NCI-H345 (cell line): Measurements from ENCODE around the gene GPR55.
A peak's percentile ranks its signal among the peaks of the same experiment; 100 is the strongest.

Experiments used
- DNase-seq: peaks from one replicate; lab custom pipeline; 2025; lab: John Stamatoyannopoulos, UW

GPR55 gene

GRCh38 chr2:230900336-230900995, 24.6 kb downstream of the GPR55 start:
- DNase-seq: no peak

- DNase-seq: no peak
Measured at GRCh38 chr2:230899786-230900185, 25.3 kb downstream of the GPR55 start.

DNA sequence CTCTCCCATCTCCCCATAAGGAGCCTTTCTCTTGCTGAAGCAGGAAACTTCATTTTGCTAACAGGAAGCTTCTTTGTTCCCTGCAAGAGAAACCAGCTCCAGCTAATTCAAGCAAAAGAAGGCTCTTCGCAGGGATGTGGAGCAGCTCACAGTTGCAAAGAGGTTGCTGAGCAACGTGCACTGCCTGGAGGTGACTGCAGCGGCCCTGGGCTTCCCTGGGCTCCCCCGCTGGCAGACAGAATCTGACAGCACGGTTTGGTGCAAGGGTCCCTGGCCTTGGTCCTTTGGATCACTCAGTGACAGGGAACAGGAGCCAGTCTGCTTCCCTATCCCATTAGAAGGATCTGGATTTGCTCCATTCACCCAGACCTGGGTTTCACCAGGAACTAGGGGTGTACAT, 25.8 kb downstream of the GPR55 start:
- DNase-seq: no peak

DNA sequence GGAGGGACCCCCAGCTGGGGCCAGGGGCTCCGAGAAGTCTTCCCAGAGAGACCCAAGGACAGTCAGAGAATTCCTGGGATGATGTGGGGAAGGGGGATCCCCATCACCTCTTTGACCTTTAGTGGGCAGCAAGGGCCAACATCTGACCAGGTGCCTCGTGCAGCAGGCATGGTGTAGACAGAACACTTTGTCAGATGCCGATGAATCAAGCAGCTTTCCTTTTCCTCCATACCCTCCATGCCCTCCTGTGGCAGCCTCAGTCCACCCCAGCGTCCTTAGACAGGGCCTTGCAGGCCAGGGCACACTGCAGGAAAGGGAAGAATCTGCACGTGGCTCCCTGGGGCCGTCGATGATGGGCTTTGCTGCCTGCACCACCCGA, 26.3 kb downstream of the GPR55 start:
- DNase-seq: no peak

DNA sequence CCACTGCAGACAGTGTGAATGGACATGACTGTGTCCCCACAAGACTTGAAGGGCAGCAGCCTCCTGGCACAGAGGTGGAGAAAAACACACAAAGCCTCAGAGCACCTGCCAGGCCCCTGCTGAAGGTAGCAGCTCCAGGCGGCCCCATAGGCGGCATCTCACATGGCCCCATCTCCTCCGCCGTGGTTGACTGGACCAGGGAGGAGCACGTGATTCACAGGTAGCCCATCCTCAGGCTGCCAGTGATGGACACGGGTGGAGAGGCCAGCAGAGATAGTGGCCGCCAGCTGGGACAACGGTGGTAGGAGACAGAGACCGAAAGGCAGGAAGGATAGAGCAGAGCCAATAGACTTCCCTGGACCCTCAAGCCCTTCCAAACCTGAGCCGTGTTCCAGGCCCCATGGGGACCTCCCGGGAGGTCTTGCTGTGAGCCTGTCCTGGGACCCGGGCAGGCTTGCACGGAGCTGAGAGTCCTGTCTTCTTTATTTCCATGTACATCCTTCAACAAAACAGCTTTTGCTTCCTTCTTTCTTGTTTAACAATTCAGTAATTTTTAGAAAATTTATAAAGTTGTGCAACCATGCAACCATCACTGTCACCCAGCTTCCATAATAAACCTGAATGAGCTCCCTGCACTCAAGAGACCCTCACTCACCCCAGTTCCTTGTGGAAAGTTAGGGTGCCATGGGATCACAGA, 26.9 kb downstream of the GPR55 start:
- DNase-seq: no peak

DNA sequence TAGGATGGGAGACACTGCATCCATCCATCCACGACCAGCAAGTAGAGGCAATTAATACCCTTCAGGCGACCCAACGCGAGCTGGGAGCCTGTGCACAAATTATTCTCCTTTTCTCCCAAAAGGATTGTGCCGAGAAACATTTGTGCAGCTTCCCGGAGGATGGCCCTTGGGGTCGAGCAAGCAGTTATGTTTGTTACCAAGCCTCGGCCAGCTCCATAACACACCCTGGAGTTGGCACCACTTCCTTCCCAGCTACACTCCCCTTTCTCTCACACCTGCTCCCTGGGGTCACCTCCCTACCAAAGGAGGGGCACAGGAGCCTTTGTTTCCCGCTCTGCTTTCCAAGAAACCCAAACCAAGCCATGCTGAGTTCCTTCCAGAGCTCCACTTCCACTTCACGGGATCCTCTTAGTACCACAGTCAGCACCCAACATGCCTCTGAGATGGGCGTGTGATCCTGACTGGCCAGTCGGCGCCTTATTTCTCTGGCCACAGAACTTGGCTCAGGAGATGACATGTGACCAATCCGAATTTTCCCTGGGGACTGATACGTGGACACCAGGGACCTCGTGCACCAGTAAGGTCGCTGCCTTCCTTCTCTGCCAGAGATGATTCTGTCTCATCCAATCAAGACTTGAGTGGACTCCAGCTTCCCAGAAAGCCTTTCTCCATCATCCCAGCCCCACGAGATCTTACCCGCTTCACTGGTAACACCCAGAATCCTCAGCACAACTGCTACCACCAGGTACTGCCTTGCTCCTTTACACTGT, 28.5 kb downstream of the GPR55 start:
- no peak for DNase-seq

- DNase-seq: no peak
Measured at GRCh38 chr2:230895536-230896345, 29.3 kb downstream of the GPR55 start.

GRCh38 chr2:230893841-230894781, 30.9 kb downstream of the GPR55 start:
- no peak for DNase-seq

DNA sequence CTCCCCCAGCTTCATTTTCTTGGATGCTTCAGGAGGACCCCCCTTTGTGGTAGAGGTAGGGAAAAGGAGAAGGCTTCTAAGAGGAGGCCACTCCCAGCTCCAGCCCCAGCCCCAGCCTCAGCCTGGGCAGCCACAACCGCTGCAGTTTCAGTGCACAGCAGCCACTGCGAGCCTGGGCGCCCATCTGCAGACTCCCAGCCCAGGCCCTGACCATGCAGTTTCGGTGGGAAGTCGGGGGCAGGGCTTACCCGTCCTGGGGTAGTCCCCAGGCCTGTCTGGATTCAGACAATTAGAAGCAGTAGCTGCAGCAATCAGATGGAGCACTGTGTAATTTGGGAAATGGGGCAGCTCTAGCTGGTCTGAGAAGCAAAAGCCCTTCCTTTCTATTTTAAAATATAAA, 31.7 kb downstream of the GPR55 start:
- DNase-seq: no peak

DNA sequence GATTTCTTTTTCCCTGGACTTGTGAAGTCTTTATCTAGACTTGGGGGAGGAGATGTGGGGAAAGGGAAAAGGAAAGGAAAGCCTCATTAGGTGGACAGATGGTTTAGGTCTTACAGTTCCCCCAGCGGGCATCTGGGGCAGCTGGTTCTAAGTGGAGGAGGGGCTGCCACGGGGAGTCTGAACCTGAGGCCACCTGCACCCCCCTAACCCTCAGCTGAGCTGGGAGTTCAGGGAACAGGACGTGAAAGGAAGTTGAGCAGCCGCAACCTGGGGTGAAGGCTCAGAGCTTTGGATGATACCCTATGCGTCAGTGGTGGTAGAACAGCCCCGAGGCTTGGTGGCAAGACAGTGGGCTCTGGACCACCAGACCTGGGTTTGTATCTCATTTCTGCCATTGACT, 33.5 kb downstream of the GPR55 start:
- DNase-seq: no peak

- DNase-seq: no peak
Measured at GRCh38 chr2:230891064-230891463, 34.0 kb downstream of the GPR55 start.

GRCh38 chr2:230890646-230891045, 34.4 kb downstream of the GPR55 start:
- DNase-seq: no peak

GRCh38 chr2:230889911-230890601, 35.0 kb downstream of the GPR55 start:
- no peak for DNase-seq

DNA sequence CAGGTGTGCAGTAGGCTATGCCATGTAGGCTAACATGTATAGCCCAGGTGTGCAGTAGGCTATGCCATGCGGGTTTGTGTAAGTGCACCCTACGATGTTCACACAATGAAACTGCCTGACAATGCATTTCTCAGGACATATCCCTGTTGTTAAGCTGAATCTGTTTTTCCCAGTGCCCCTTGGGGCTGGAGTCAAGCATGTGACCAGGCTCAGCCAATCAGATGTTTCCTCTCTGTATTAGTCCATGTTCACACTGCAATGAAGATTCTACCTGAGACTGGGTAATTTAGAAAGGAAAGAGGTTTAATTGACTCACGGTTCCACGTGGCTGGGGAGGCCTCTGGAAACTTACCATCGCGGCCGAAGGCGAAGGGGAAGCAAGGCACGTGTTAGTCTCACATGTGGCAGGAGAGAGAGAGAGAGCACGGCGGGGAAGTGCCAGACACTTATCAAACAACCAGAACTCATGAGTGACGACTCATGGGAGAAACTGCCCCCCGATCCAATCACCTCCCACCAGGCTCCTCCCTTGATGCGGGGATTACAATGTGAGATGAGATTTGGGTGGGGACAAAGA, 36.1 kb downstream of the GPR55 start:
- DNase-seq: no peak

DNA sequence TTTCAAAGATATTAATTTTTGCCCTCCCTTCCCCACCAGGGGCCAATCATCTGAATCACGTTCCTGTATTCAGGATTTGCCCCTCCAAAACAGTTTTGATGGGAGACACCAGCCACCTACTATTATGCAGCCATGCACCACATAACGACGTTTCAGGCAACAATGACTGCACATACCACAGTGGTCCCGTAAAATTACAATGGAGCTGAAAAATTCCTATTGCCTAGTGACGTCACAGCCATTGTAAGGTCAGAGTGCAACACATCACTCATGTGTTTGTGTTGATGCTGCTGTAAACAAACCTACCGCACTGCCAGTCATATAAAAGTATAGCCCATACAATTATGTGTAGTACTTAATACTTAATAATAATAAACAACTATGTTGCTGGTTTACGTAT, 37.7 kb downstream of the GPR55 start:
- DNase-seq: no peak

- DNase-seq: no peak
Measured at GRCh38 chr2:230886671-230887071, 38.4 kb downstream of the GPR55 start.

DNA sequence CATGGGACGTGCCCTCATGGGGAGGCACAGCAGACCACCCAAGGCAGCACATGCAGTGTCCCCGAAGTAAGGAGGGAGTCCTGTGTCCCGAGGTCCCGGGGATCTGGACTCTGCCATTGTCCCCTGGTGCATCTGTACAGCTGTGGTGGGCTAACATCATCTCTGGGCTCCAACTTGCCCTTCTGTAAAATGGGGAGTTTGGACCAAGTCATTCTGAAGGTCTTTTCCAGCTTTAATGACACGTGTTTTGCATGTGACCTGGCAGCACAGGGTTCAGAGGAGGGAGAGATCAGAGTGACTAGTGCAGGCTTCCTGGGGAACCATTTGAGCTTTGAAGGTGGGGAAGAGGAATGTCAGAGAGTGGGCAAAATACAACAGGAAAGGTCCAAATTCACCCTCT, 38.8 kb downstream of the GPR55 start:
- no peak for DNase-seq

DNA sequence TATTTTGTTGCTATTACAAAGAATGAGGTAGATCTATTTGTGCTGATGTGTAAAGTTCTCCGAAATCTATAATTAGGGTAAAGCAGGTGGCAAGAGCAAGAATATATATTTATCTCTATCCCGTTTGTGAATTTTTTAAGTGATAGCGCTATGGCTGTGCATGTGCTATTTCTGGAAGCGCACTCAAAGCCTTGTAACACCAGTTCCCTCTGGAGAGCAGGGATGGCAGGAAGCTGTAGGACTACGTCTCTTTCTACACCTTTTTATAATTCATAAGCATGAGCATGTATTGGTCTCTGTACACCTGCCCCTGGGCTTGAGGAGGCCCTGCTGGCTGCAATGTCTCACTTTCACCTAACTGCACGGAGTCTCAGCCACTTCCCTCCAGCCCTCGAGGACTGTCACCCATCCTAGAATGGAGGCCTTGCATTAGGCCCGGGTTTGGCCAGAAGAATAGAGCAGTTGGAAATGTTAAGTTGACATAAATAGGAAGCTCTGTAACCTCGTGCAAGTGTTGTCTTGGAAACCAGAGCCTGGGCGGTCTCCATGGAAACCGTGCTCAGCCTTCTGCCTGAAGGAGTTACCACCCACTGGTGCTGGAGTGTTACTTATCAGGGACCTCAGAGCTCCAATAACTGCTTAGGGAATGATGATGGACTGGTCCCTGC, 39.4 kb downstream of the GPR55 start:
- peak; percentile 56 for DNase-seq

DNA sequence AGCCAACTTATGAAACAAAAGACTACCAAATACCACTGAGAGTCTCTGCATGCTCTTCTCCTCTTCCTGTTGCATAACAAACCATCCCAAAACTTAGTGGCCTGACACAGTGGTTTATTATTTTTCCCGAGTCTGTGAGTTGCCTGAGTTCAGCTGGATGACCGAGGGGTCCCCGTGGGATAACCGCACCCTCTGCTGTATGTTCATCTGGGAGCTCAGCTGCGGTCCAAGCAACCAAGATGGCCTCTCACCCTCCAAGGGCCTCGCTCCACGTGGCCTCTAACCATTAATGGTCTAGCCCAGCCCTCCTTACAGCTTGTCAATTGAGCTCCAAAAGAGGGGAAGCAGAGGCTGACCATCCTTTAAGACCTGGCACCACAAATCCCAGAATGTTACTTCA, 43.2 kb downstream of the GPR55 start:
- no peak for DNase-seq

DNA sequence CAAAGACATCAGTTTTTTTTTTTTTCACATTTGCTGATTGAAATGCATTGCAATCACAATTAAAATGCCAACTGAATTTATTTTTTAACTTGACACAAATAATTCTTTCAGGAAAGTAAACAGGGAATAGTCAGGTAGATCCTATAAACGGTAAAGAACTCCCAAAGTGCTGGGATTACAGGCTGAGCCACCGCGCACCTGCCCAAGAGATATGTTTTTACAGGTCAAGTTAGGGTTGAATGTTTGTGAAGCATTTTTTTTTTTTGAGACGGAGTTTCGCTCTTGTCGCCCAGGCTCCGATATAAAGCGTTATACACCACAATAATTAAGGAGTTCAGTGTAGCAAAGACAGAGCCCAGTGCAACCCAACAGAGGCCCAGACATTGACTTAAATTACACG, 45.2 kb downstream of the GPR55 start:
- no peak for DNase-seq
